ENCODE results near the gene ATP5PF. TPM values are rescaled to one million over a fixed set of nuclear protein-coding genes. Genes with fewer than 3 reads are reported as not detected.

ATP5PF gene
- total and polyA plus RNA-seq, 10 of the 15 experiments (the other 5 are each of a cell fraction or from before 2014, with no cell fraction given): 103 to 1,604 (median 487) TPM

- H3K9me3 ChIP-seq (replicated peaks; ENCODE audit: control insufficient read depth, insufficient read depth, low read length): no peaks in the 10 kb centered on the region
- CTCF ChIA-PET: no interaction called here
- BruUV-seq (replicated peaks): no TSS peak
- POLR2A ChIA-PET: no interaction called here
- in situ Hi-C loops (cut with MboI): no loop called here
- peaks cover 7 to 36% of the 10 kb centered on the region in 2 experiments for H3K36me3 ChIP-seq (ENCODE audit: control insufficient read depth in 2 of 2, insufficient read depth in 2 of 2, low read length in 1 of 2)
- DNase-seq (ENCODE audit: low read depth, low spot score) (no peak), FAIRE-seq (no peak), ATAC-seq (no peak)
- H4K20me1 ChIP-seq (ENCODE audit: control insufficient read depth, insufficient read depth): no peaks in the 10 kb centered on the region
- no peak overlapping the region for H3K4me2 ChIP-seq (ENCODE audit: control insufficient read depth, insufficient read depth)
- RAD21 ChIA-PET (ENCODE audit: unreplicated experiment): no interaction called here
- H3K27me3 ChIP-seq (replicated peaks in 1 of 2; ENCODE audit: control insufficient read depth in 2 of 2, insufficient read depth in 2 of 2, low read length in 1 of 2): no peaks in the 10 kb centered on the region
- no peak overlapping the region for H3K4me3 ChIP-seq
- no peak overlapping the region for H3K27ac ChIP-seq (ENCODE audit: control insufficient read depth, insufficient read depth)
- H3K79me2 ChIP-seq (ENCODE audit: control insufficient read depth, insufficient read depth, low read length): no peaks in the 10 kb centered on the region
- SMC1A ChIA-PET (ENCODE audit: uncharacterized antibody, unreplicated experiment): no interaction called here
- intact Hi-C loops (cut with micrococcal nuclease; ENCODE audit: unreplicated experiment): no loop called here
- H2AFZ ChIP-seq (ENCODE audit: control insufficient read depth, low read depth, low read length): no peak overlapping the region
- H3K4me1 ChIP-seq (ENCODE audit: control insufficient read depth, insufficient read depth, low read length): no peaks in the 10 kb centered on the region
- H3K9ac ChIP-seq (ENCODE audit: control insufficient read depth, insufficient read depth, low read length): no peak overlapping the region
- TF ChIP-seq MTA3 (IDR thresholded peaks at IDR 0.05; ENCODE audit: borderline replicate concordance, low read length): no peak
- no peak for TF ChIP-seq CBX3 (IDR thresholded peaks at IDR 0.05; ENCODE audit: borderline replicate concordance, low read depth)
- TF ChIP-seq IRF4 (IDR thresholded peaks at IDR 0.05; ENCODE audit: low read depth, low read length): no peak
- no peak for TF ChIP-seq TCF3 (IDR thresholded peaks at IDR 0.05; ENCODE audit: borderline replicate concordance, insufficient read depth, low read depth, low read length)
- TF ChIP-seq ZNF592 (IDR thresholded peaks at IDR 0.05): no peak
- no peak for TF ChIP-seq CEBPB (IDR thresholded peaks at IDR 0.05; ENCODE audit: borderline replicate concordance in 1 of 2, low read depth in 2 of 2, low read length in 2 of 2)
- TF ChIP-seq JUND (IDR thresholded peaks at IDR 0.05; ENCODE audit: low read depth, low read length): no peak
- TF ChIP-seq DPF2 (IDR thresholded peaks at IDR 0.05): no peak
- TF ChIP-seq SRF (IDR thresholded peaks at IDR 0.05; ENCODE audit: low read depth in 2 of 2, low read length in 2 of 2): no peak
- no peak for TF ChIP-seq POLR2AphosphoS5 (IDR thresholded peaks at IDR 0.05; ENCODE audit: low read length)
- TF ChIP-seq CEBPZ (IDR thresholded peaks at IDR 0.05; ENCODE audit: low read depth, low read length): no peak
- no peak for TF ChIP-seq ZBTB40 (IDR thresholded peaks at IDR 0.05; ENCODE audit: borderline replicate concordance)
- TF ChIP-seq NRF1 (conservative IDR thresholded peaks at IDR 0.05; ENCODE audit: low read depth, low read length): no peak
- no peak for TF ChIP-seq ESRRA (IDR thresholded peaks at IDR 0.05; ENCODE audit: low read length)
- 51% methylated on average over 3 of the region's 3 CpGs for WGBS (ENCODE audit: insufficient coverage, insufficient replicate concordance, low lambda C conversion rate, missing lambda C conversion rate)
Observed at GRCh38 chr21:25722631-25723030, 12.1 kb downstream of the ATP5PF start.
